Measurements from ENCODE around the gene ATP5F1D.

Gene ATP5F1D

DNA sequence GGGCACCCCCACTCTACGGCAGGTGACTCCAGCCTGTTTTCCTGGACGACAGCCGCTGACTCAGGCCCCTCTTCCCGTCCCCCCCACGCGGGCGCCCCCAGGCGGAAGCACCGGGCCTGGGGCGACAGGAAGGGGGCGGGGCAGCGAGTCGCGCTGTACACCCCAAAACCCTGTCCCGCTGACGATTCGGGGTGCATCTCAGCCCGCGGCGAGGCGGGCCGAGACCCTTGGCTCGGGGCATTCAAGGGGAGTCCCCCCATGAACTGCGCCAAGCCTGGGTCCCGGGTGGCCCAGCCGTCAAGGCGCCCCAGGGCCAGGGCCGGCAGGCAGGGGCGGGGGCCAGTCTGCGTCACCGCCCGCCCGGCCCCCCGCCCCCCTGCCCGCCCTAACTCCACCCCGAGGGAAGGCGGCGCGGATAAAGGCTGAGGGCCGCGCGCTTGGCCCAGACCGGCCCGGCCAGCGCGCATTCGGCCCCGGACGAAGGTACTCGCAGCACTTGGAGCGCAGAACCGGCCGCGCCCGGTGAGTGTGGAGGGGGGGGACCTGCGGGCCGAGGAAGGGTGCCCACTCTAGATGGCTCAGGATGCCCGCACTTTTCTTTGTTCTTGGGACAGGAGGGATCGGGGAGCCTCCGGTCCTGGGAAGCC is 6.7 kb downstream of the ATP5F1D start, which contains the start of gene MIDN:
TSS of gene MIDN (plus strand) at position 445 of the 647 bp plus-strand sequence. CDS start 1,714 bp downstream, outside the sequence.
- DNase-seq: peak; percentile 75 to 82

- DNase-seq: peak; percentile 84 to 90
Observed at GRCh38 chr19:1248786-1249297, 7.3 kb downstream of the ATP5F1D start.

GRCh38 chr19:1249298-1249989 is 7.9 kb downstream of the ATP5F1D start:
- DNase-seq: peak; percentile 95 to 96

DNA sequence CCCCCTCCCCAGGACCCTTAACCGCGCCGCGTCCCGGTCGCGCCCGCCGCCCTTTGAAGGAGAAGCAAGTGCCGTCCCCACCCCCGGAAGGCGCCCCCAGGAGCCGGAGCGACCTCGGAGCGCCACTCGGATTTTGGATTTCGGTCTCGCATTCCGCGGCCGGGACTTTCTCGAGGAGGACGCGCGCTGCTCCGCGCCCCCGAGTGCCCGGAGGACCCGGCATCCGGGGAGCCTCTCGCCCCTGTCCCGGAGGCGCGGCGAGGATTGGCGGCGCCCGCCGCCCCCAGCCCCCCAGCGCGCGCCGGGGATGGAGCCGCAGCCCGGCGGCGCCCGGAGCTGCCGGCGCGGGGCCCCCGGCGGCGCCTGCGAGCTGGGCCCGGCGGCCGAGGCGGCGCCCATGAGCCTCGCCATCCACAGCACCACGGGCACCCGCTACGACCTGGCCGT is 8.5 kb downstream of the ATP5F1D start:
- DNase-seq: no peak

DNA sequence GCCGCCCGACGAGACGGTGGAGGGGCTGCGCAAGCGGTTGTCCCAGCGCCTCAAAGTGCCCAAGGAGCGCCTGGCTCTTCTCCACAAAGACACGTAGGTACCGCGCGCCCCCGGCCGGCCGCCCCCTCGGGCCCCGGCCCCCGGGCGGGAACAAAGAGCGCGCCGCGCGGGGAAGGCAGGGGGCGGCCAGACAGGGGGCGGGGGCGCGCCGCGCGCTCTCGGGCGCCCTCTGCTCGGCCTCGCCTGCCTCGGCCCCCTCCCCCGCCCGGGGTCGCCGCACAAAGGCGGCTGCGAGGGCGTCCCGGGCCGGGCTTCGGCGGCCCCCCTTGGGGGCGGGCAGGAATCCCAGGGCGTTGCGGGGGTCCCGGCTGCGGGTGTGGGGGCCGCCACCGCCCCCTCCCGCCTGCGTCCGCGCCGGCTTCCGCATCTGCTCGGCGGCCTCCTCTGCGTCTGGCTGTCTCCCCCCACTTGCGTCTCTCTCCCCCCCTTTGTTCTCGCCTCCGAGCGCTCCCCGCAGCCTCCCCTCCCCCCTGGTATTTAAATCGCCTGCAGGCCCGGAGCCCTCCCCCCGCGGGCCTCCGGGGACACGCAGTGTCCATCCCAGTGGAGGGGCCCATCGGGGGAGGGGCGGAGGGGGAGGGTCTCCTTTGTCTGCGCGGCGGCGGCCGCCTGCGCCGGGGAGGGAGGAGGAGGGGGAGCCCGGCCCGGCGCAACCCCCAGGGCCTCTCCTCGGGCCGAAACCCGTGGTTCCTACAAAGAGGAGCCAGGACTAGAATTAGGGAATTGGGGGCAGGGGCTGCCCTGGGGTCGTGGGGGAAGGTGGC is 9.1 kb downstream of the ATP5F1D start:
- peak; percentile 64 to 72 for DNase-seq

- DNase-seq: peak; percentile 64 to 72
Observed at GRCh38 chr19:1251330-1252220, 10.0 kb downstream of the ATP5F1D start.

GRCh38 chr19:1252221-1252820 is 10.8 kb downstream of the ATP5F1D start:
- DNase-seq: peak; percentile 86 to 87

DNA sequence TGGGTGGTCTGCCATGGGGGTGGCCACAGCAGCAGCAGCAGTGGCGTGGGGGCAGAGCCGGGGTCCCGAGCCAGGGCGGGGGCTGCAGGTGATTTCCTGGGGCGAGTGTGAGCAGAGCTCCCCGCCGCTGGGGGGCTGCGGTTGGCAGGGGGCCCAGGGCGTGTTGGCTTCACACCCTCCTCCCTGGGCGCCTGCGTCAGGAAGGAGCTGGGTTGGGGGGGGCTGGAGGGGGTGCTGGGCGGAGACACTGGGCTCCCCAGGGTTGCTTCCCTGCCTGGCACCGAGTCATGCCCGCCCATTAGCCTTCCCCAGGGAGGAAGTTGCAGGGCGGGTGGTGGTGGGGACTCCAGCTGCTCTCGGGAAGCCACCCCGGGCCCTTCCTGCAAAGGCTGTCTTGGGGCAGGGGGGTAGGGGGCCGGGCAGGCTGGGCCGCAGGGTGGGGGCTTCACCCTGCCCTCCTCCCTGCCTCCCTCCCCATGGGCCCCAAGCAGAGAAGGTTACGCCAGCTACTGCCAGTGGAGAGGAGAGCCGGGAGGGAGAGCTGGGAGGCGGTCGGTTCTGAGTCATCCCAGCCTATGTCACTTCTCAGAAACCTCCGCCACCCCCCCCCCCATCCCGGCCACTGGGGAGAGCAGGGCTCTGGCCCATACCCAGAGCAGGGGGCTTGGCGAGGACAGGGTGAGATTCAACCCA is 11.4 kb downstream of the ATP5F1D start:
- peak; percentile 85 to 86 for DNase-seq

DNA sequence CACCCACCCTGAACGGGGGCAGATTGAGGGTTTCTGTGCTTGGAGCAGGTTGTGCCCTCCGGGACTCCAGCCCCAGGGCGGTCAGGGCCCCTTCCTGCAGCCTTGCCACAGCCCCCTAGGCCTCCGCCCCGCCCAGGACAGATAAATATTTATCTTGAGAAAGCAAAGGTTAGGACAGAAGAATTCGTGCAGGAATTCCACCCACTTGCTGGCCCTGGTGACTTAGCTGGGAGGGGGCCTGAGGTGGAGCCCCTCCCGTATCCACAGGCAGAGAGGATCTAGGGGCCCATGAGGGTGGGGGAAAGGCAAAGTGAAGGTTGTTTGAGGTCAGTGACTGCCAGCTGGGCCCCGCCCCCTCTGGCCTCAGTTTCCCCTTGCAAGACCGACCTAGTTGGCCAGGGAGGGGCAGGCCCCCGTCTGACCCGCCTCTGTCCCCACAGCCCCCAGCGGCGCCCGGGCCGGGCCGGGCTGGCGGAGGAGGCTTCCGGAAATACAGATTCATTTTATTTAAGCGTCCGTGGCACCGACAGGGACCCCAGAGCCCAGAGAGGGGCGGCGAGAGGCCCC is 12.0 kb downstream of the ATP5F1D start:
- DNase-seq: no peak

DNA sequence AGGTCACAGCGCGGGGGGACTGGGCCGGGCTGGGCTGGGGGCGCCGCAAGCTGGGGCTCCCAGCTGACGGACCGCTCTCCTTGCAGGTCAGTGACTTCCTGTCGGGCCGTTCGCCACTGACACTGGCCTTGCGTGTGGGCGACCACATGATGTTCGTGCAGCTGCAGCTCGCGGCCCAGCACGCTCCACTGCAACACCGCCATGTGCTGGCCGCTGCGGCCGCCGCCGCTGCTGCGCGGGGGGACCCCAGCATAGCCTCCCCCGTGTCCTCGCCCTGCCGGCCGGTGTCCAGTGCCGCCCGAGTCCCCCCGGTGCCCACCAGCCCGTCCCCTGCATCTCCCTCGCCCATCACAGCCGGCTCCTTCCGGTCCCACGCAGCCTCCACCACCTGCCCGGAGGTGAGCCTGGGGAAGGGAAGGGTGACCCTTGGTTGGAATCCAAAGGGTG is 12.6 kb downstream of the ATP5F1D start:
- no peak for DNase-seq

GRCh38 chr19:1254530-1255185 is 13.1 kb downstream of the ATP5F1D start:
- no peak for DNase-seq

DNA sequence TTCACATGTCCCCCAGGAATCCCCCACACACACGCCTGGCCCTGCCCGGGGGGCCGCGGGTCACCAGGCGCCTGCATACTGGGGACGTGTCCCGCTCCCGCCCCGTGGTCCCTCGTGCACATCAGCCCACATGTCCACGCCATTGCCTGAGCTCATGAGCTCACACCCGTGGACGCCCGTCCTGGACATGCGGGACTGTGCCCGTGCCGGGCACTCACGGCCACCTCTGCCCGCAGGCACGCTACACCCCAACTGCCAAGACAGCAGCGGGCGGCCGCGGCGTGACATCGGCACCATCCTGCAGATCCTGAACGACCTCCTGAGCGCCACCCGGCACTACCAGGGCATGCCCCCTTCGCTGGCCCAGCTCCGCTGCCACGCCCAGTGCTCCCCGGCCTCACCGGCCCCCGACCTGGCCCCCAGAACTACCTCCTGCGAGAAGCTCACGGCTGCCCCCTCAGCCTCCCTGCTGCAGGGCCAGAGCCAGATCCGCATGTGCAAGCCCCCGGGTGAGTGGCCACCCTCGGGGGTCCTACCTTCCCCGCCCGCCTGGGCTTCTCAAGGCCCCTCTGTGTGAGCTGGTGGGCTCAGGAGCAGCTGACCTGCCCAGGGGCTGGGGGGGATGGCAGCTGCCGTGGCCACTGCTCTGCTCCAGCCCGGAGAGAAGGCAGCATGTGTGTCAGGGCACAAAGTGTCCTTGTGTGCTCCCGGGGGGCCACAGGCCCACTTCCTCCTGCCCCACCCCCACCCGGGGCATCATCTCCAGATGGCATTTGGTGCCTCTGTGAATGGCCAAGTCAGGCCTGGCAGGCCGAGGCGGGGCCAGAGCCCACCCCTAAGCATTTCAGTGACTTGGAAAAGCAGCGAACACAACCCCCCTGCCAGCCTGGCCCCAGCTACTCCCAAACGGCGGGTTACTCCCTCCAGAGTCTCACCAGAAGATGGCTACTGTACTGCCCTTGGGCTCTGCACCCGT is 13.9 kb downstream of the ATP5F1D start:
- no peak for DNase-seq

DNA sequence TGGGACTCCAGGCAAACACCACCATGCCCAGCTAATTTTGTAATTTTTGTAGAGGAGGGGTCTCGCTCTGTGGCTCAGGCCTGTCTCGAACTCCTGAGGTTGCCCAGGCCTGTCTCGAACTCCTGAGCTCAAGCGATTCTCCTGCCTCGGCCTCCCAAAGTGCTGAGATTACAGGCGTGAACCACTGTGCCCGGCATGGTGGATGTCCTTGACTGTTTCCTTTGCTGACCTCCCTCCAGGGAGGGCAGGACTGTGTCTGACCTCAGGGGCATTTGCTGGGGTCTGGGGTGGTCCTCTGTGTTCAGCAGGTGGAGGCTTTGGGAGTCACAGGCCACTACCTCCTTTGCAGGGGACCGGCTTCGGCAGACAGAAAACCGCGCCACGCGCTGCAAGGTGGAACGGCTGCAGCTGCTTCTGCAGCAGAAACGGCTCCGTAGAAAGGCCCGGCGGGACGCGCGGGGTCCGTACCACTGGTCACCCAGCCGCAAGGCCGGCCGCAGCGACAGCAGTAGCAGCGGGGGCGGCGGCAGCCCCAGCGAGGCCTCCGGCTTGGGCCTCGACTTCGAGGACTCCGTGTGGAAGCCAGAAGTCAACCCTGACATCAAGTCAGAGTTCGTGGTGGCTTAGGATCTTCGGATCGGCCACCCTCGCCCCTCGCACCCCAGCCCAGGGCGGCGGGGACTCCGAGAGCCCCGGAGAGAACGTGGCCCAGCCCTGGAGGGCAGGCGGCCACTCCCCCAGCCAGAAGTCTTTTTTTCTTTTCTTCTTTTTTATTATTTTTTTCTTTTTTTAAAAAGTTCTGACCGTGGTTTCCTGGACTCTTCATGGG is 15.3 kb downstream of the ATP5F1D start:
- DNase-seq: no peak

DNA sequence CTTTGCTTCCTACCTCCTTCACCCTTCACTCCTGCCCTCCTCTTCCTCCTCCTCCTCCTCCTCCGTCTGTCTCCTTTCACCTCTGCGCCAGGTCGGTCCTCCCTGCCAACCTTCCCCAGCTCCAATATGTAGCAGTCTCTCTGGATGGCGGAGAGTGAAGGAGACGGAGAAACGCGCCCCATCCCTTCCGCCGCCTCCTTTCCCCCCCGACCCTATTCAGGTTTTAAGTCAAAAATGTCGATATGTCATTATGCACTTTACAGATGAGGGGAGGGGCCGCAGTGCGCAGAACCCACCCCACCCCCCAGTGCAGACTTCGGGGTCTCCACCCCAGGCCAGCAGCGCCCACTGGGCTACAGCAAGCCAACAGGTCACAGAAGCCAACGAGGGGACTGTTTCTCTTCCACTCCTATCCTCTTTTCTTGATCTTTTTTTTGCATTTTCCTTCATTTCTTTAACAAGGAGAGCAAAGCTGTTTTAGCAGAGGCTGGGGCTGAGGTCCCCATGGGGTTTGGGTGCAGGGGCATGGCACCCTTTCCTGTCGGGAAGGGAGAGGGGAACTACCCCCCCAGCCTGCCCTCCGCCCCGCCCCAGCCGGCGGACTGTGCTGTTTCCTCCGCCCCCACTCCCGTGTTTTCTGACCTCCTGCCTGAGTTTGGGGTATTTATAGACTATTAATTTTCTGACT is 16.1 kb downstream of the ATP5F1D start:
- no peak for DNase-seq

DNA sequence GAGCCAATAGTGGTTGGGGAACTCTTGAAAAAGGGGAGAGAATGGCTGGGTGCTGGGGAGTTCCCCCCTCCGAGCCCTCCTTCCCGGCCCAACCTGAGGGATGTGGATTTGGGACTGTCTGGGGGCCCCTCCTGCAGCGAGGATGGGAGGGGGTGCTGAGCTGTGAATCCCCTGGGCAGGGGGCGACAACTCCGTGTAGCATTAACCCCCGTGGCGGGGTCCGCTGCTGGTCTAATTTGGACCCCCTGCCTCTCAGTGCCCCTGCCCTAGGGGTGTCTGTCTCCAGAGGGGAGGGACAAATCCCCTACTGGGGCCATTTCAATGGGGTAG is 16.6 kb downstream of the ATP5F1D start:
- DNase-seq: no peak

- no peak for DNase-seq
Observed at GRCh38 chr19:1258707-1259205, 17.2 kb downstream of the ATP5F1D start.

DNA sequence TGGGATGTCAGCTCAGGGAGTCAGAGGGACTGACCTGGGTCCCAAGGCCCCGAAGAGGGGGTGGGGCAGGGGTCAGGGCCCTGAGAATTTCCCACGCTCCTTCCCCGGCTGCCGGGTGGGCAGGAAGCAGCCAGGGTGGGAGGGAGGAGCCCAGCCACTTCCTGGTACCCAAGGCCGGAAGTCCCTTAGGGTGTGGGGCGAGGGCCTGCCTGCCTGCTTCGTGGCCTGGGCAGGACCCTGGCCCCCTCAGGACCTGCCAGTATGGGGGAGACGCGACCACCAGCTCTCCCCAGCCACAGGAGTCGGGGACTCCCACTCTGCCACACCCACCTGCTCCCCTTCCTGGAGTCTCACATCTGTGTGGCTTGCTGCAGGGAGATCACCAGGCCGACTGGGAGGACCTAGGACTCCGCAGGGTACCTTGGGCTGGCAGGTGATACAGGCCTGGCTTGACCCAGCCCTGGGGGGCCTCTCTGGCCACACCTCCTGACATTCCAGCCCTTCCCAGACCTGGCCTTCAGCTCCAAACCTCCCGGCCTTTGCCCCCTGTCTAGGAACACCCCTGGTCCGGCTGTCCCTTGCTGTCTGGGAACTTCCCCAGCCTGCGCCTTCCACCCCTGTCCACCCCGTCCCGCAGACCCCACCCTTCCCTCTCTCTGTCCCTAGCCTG is 17.8 kb downstream of the ATP5F1D start:
- peak; percentile 81 to 86 for DNase-seq
